HL-60 (cell line): ENCODE results near the gene CLIC1.

Source experiments
- CTCF ChIP-seq: IDR thresholded peaks from one replicate; pipeline ENCODE4 v1.5.1; 2011; ENCODE audit warnings: low read length, control low read depth, inconsistent platforms; ENCODE audit not compliant: insufficient read depth
- GABPA ChIP-seq: IDR thresholded peaks from 2 replicates; pipeline ENCODE4 v1.6.1; 2012; ENCODE audit warnings: low read depth
- POLR2AphosphoS5 ChIP-seq: IDR thresholded peaks from 2 replicates; pipeline ENCODE4 v1.6.1; 2012; ENCODE audit warnings: low read depth
- REST ChIP-seq: IDR thresholded peaks from 2 replicates; pipeline ENCODE4 v1.6.1; 2012; ENCODE audit warnings: low read depth; ENCODE audit not compliant: insufficient replicate concordance
- SPI1 ChIP-seq: IDR thresholded peaks from 2 replicates; pipeline ENCODE4 v1.6.1; 2012; ENCODE audit warnings: low read depth, mild to moderate bottlenecking, borderline replicate concordance

GRCh38 chr6:31737991-31738979 lies 2.0 kb upstream of the CLIC1 start:
- no peak for TF ChIP-seq CTCF
- TF ChIP-seq POLR2AphosphoS5: peak; percentile 87
- TF ChIP-seq REST: no peak
- TF ChIP-seq SPI1: peak; percentile 67; the same call in 1 of the 2 replicates
- TF ChIP-seq GABPA: no peak
